ENCODE measurements around the gene EIF3L. TPM values are rescaled to one million over a fixed set of nuclear protein-coding genes. Genes with fewer than 3 reads are reported as not detected.

The EIF3L gene
- total RNA-seq, 2 donors from 2014 or later = 193 to 284 TPM

GRCh38 chr22:37815593-37815992 is 33.6 kb upstream of the EIF3L start:
- H3K27me3 ChIP-seq = peaks cover 0 to 3% of the 10 kb centered on the region in 2 donors
- TF ChIP-seq, protein P1, sequence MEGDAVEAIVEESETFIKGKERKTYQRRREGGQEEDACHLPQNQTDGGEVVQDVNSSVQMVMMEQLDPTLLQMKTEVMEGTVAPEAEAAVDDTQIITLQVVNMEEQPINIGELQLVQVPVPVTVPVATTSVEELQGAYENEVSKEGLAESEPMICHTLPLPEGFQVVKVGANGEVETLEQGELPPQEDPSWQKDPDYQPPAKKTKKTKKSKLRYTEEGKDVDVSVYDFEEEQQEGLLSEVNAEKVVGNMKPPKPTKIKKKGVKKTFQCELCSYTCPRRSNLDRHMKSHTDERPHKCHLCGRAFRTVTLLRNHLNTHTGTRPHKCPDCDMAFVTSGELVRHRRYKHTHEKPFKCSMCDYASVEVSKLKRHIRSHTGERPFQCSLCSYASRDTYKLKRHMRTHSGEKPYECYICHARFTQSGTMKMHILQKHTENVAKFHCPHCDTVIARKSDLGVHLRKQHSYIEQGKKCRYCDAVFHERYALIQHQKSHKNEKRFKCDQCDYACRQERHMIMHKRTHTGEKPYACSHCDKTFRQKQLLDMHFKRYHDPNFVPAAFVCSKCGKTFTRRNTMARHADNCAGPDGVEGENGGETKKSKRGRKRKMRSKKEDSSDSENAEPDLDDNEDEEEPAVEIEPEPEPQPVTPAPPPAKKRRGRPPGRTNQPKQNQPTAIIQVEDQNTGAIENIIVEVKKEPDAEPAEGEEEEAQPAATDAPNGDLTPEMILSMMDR (IDR thresholded peaks at IDR 0.05) = no peak
- H3K4me1 ChIP-seq = peaks cover 0 to 20% of the 10 kb centered on the region in 2 donors
- H3K27ac ChIP-seq = no peak overlapping the region
- no peak overlapping the region for H3K4me3 ChIP-seq
- no peaks in the 10 kb centered on the region for H3K9me3 ChIP-seq
- H3K36me3 ChIP-seq = no peaks in the 10 kb centered on the region
- no peak for DNase-seq (ENCODE audit: low spot score)

GRCh38 chr22:37816543-37817180 is 32.6 kb upstream of the EIF3L start:
- Histone ChIP-seq H3K4me1 (peaks cover 0 to 20% of the 10 kb centered on the region in 2 donors), H3K27ac (no peak overlapping the region), H3K9me3 (no peaks in the 10 kb centered on the region), H3K27me3 (peaks cover 0 to 3% of the 10 kb centered on the region in 2 donors), H3K4me3 (no peak overlapping the region), H3K36me3 (no peaks in the 10 kb centered on the region)
- DNase-seq (ENCODE audit: low spot score) = no peak
- TF ChIP-seq, protein P1 (IDR thresholded peaks at IDR 0.05) = no peak

GRCh38 chr22:37817705-37818408 is 31.4 kb upstream of the EIF3L start:
- peaks cover 0 to 20% of the 10 kb centered on the region in 2 donors for H3K4me1 ChIP-seq
- peak overlapping the region; percentile 4 to 66 for H3K27ac ChIP-seq
- peak; percentile 84 for DNase-seq (ENCODE audit: low spot score)
- H3K27me3 ChIP-seq = peaks cover 0 to 3% of the 10 kb centered on the region in 2 donors
- no peaks in the 10 kb centered on the region for H3K36me3 ChIP-seq
- no peaks in the 10 kb centered on the region for H3K9me3 ChIP-seq
- H3K4me3 ChIP-seq = peak overlapping the region in 1 of 2 donors; percentile 50
- TF ChIP-seq, protein P1 (IDR thresholded peaks at IDR 0.05) = peak; percentile 93 to 98

GRCh38 chr22:37818409-37819104 is 30.7 kb upstream of the EIF3L start:
- H3K27ac ChIP-seq = peak overlapping the region in 1 of 2 donors; percentile 66
- H3K9me3 ChIP-seq = no peaks in the 10 kb centered on the region
- TF ChIP-seq, protein P1 (IDR thresholded peaks at IDR 0.05) = peak in 1 of 2 donors; percentile 54
- peaks cover 0 to 3% of the 10 kb centered on the region in 2 donors for H3K27me3 ChIP-seq
- H3K4me1 ChIP-seq = peaks cover 0 to 20% of the 10 kb centered on the region in 2 donors
- DNase-seq (ENCODE audit: low spot score) = no peak
- H3K4me3 ChIP-seq = peak overlapping the region in 1 of 2 donors; percentile 50
- no peaks in the 10 kb centered on the region for H3K36me3 ChIP-seq

GRCh38 chr22:37819105-37819433 is 30.1 kb upstream of the EIF3L start:
- TF ChIP-seq, protein P1 (IDR thresholded peaks at IDR 0.05) = no peak
- H3K27ac ChIP-seq = no peak overlapping the region
- H3K27me3 ChIP-seq = peaks cover 0 to 3% of the 10 kb centered on the region in 2 donors
- no peak for DNase-seq (ENCODE audit: low spot score)
- no peaks in the 10 kb centered on the region for H3K36me3 ChIP-seq
- peaks cover 0 to 20% of the 10 kb centered on the region in 2 donors for H3K4me1 ChIP-seq
- peak overlapping the region in 1 of 2 donors; percentile 50 for H3K4me3 ChIP-seq
- H3K9me3 ChIP-seq = no peaks in the 10 kb centered on the region
